GM21526 (cell line): ENCODE results near the gene SERPING1.
A peak's percentile ranks its signal among the peaks of the same experiment; 100 is the strongest.

Experiments
- ATAC-seq: cut with Tn5 transposase; IDR thresholded peaks from one replicate; pipeline ENCODE4 v1.9.1; 2021; ENCODE audit warnings: moderate library complexity; ENCODE audit not compliant: unreplicated experiment, low FRiP score

Gene SERPING1

DNA sequence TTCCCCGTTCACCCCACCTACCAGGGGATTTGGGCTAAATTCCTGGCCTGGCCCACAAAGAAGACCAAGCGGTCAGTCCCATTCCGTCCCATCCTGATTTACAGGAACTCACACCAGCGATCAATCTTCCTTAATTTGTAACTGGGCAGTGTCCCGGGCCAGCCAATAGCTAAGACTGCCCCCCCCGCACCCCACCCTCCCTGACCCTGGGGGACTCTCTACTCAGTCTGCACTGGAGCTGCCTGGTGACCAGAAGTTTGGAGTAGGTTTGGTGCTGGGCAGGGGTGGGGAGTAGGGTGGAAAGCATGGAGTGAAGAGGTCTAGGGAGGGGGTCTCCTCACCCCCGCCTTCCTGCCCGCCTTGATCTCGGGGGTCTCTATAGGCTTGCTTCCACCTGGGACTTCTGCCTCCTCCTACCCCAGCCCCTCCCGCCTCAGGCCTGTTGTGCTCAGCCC is at the start of gene SERPING1:
Gene SERPING1 (plus strand): TSS at position 225 of the 455 bp plus-strand sequence. CDS start 586 bp downstream, outside the sequence.
- no peak for ATAC-seq

DNA sequence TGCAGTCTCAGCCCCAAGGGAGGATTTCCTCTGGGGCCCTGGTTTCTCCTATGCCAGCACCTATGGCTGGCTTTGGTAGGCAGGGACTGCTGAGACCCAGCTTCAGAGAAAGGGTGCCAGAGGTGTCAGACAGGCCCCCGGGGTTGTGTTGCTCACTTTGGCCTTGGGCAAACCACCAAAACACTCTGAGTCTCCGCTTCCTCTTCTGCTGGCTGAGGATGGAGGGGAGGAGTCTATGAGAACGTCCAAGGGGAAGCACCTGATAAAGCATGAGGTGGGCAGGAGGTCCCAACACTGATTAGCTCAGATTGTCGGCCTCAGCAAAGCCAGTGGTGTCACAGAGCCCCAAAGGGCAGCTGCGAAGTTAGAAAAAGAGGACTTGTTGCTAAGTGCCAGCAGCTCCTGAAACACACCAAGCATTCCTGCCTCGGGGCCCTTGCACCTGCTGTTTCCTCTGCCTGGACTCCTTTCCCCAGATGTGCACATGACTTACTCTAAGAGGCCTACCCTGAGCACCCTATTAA is 49.6 kb upstream of the SERPING1 start:
- ATAC-seq: peak; percentile 90

DNA sequence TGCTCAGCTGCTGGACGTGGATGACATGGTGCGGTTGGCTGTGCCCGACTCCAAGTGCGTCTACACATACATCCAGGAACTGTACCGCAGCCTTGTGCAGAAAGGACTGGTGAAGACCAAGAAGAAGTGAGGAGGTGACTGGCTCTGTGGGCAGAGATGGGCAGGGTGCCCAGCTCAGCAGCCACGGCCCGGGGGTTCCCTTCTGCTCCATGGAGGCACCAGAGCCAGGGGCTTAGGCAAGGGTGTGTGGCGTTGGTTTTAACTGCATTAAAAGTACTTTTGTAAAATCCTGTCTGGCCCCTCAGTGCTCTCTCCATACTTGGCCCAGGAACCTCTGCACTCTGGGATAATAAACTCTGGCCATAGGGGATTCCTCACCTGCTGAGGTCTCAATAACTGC is 47.5 kb upstream of the SERPING1 start:
- no peak for ATAC-seq

DNA sequence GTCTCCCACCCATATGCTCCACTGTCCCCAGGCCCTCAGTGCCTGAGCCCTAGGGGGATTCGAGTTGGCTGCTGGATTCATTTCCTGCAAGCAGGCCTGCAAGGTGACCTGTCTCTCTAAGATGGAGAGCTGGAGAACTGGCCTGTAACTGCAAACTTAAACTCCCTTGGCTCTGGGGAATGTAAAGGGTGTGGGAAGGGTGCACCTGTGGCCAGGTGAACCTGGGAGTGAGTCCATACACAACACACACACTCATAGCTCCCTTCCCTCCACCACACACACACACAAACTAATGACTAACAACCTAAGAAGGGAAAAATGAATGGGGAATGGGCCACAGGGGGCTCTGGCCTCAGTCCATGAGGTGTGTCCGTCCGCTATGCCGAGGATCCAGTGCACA is 45.5 kb upstream of the SERPING1 start:
- ATAC-seq: no peak

DNA sequence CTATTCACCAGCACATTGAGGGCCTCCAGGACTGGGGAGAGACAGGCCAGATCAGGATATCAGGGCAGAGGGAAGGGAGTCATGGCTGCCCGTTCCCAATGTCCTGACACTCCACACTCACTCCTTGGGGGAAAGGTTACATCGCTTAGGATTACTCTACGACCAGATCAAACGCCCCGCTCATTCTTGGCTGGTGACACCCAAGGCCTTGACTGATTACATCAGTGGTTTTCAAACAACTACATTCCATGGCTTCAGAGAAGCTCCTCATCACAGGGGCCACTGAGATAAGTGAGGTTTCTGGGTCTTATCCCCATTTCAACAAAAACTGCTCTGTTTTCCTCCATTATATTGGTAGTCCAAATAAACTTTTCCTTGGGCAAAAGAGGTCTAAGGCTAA is 45.0 kb upstream of the SERPING1 start:
- no peak for ATAC-seq

DNA sequence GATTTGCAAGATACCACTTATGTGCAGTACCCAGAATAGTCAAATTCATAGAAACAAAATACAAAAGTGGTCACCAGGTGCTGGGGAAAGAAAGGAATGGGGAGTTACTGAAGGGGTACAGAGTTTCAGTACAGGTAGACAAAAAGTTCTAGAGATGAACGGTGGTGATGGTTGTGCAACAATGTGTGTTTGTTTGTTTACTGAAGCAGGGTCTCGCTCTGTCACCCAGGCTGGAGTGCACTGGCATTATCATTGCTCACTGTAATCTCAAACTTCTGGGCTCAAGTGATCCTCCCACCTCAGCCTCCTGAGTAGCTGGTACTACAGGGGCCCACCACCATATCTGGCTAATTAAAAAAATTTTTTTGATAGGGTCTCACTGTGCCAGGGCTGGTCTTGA is 42.1 kb upstream of the SERPING1 start:
- no peak for ATAC-seq

DNA sequence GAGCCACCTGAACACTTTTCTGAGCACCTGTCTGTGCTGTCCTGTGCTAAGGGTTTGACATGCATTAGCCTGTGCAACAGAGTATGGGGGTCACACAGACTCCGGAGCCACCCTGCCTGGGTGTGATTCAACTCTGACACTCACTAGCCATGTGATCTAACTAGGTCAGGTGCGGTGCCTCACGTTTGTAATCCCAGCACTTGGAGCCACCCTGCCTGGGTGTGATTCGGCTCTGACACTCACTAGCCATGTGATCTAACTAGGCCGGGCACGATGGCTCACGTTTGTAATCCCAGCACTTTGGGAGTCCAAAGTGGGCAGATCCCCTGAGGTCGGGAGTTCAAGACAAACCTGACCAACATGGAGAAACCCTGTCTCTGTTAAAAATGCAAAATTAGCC is 41.4 kb upstream of the SERPING1 start:
- no peak for ATAC-seq

DNA sequence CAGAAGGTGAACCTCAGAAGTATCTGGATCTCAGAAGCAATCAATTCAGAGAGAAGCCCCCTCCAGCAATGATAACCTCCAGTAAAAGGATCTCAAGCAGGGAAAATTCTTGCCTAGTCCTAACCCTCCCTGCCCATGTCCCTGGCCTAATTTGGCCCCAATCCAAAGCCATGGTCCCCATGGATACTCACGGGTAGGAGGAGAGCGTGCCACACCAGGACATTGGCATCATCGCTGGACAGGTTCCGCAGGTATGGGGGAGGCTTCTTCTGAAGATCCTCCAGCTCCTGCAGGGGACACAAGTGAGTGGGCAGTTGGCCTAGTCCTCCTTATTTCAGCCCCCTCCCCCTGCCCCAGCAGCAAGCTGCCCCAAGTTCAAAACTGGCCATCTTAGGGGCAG is 37.3 kb upstream of the SERPING1 start:
- no peak for ATAC-seq

DNA sequence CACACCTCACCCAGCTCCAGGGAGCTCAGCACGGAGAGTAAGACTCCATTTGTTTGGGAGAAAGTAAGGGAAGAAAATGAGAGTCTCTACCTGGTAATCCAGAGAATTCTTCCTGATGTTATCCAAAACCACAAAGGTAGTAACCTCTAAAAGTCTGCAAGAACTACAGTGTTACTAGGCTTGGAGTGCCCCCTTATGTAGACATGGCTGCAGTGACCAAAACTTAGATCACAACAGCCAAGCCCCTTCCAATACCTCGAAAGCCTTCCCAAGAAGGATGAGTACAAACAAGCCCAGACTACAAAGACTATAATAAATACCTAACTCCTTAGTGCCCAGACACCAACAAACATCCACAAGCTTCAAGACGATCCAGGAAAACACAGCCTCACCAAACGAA is 34.9 kb upstream of the SERPING1 start:
- no peak for ATAC-seq

DNA sequence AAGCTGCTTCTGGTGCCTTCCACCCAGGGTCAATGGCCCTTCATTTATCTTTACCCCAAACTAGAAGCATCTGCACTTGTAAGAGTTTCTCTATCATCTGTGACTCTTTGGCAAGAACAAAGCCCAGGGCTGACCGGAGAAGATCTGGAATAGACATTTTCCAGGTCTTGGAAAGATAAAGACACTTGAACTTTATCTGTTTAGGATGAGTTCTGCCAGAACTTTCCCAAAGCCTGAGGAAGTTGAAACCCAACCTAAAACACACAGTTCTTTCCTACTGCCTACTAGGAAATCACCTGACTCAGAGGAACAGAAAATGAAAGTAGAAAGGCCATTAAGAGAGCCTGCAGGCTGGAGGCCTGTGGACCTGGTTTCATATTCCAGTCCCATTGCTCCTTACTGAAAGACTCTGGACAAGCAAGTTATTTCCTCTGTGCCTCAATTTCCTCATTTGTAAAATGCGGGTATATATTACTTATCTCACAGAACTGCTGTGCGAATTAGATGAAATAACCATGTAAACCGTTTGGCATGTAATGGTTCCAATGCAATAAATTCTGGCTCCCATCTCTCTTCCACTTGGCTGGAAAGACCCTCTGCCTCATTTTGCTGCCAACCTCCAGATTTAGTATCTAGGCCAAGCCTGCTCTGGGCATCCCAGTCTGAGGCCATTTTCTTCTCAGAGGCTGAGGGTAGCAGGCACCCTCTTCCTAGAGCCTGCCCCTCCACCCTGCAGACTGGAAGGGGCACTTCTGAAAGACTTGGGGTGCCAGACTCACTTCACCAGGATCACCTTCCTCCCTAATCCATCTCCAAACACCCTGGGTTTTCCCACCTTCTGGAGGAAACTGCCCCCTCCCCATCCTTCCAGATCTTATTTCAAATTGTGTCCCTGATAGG is 31.2 kb upstream of the SERPING1 start:
- peak; percentile 62 for ATAC-seq

DNA sequence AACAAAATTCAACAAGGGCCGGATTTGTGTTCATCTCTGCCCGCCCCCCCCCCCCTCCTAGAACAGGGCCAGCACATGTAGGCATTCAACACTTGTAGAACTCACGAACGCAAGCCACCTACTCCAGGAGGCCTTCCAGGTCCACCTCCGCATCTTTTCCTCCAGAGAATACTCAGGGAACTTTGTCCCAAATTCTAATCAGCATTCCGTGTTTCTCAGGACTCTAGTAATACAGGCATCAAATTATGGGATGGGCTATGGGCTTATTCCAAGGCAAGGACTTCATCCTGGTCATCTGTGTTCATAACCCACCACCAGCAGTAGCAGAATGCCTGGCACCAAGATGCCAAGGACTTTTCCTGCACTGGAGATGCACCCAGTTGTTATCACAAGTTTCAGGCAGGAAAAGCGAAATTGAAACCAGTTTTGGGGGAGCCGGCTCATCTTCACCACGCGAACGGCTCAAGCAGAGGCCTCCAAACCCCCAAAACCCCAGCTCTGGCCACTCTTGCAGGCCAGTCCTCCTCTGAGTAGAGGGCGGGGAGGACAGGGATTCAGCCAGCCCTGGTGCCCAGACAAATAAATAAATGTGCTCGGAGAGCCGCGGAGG is 30.5 kb upstream of the SERPING1 start:
- ATAC-seq: peak; percentile 1

DNA sequence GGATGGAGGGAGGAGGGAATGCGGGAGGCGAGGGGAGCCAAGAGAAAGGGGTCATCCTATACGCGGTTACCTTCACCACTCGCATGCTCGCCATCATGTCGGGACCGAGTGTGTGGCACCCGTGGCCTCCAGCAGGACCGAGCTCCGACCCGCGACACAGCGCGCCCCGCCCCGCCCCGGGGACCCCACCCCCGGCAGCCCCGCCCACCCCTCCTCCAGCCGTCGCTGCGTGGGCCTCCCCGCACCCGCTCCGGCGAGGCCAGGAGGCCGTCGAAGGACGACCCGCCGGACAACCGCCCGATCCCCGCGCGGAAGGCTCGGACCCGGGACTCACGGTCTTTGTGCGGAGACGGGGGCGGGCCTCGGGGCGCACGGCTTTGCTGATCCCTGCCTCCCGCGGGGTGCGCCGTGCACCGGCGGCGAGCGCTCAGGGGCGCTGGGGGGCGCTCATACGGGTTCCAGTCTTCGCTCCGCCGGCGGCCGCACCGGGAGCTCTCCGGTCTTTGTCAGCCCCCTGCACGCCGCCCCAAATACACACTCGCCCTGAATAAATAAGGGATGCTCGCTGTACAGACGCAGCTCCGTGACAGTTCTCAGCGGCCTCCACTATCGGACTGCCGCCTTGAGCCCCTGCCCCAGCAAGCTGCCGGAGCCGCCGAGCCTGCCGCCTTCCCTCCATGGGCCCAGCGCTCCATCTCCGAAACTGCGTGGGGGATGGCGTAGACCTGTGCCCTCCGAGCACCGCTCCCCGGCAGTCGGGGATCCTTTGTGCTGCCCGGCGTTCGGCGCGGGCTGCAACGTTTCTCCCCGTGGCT is 29.8 kb upstream of the SERPING1 start, which contains the start of gene UBE2L6:
Gene UBE2L6 (minus strand): TSS at position 158 of the 815 bp plus-strand sequence. CDS start 61 bp downstream, at position 97.
- ATAC-seq: peak; percentile 50

DNA sequence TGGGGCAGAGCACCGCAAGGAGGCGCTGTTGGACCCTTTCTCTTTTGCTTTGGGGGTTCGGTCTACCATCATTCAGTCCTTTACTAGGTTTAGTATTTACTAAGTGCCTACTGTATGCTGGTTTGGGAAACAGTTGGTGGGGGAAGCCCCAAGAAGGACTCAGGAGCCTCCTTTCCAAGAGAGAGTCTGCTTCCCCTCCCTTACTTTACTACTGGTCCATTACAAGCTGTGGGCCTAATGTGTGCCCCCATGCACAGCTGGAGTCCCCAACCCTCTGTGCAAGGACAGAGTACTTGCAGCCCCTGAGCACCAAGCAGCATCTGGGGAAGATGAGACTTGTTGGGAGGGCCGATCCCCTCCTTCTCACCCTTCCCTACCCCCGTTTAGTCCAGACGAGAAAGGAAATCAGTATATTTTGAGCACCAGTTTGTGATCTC is 29.1 kb upstream of the SERPING1 start:
- peak; percentile 67 for ATAC-seq

DNA sequence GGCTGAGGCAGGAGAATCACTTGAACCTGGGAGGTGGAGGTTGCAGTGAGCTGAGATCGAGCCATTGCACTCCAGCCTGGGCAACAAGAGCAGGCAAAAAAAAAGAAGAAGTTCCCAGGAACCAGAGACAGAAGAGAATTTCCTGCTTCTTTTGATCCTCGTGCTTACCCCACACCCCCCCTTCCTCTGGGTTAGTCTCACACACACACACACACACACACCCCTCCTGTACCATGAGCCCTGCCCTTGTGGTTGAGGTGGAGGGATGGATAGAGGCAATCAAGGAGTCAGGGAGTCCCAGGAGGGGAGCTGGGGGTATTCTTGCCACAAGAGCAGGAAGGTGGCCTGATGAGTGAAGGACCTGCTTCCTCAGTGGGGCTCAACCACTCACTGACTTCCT is 25.9 kb upstream of the SERPING1 start:
- no peak for ATAC-seq

DNA sequence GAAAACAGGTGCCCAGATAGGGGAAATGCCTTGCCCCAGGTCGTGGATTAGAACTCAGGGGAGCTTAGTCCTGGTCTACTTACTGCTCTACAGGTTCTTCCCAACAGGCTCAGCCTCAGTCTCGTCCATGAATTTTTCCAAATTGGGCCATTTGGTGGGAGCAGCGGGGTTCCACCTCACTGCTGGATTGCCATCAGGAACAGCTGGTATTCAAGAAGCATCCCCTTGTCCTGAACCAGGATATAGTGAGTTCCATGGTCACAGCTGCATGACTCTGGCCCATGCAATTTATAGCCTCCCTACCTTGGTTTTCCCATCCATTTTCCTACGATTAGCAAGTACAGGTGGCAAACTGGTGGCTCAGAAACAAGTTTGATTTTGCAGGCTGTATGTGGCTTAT is 23.4 kb upstream of the SERPING1 start:
- no peak for ATAC-seq

DNA sequence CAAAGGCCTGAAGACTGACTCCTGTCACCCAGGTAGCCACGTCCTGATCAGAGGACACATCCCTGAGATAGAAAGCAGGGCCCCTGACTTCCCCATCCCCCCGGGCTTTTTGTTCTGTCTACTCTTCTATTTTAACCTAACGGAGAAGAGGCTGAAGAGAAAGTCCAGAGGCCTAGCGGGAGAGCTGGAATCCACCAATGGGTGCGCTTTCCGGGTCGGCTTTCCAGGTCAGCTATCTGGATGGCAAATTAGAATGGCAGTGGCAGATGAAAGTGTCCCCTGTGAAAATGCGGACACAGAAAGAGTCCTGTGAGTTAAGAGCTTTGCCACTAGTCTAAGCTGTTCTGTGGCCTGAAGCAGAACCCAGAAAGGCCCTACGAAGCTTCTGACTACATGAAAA is 13.1 kb upstream of the SERPING1 start:
- no peak for ATAC-seq

DNA sequence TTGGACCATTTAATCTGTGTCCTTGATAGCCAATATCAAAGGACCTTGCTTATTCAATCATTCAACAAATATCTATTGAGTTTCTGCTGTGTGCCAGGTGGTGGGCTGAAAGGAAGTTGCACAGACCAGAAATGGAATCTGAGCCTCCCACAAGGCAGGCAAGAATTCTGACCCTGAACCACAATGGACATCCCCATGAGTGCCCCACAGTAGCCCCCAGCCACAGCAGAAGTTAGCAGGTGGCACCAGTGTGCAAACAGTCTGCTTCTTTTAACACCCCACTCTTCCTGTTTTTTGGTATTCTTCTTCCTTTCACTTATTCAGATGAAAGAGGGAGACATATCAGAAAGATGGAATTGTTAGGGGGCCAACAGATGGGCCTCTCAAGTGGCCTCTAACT is 12.2 kb upstream of the SERPING1 start:
- ATAC-seq: no peak

DNA sequence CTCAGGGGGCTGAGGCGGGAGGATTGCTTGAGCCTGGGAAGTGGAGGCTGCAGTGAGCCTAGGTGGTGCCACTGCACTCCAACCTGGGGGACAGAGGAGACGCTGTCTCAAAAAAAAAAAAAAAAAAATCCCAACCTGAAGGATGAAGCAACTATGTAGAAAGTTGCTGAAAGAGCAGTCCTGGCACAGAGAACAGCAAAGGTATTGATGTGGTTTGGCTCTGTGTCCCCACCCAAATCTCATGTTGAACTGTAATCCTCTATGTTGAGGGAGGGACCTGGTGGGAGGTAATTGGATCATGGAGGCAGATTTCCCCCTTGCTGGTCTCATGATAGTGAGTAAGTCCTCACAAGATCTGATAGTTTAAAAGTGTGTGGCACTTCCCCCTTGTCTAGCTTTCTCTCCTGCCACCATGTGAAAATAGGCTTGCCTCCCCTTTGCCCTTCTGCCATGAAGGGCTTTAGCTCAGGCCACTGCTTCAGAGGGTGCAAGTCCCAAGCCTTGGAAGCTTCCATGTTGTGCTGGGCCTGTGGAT is 10.7 kb upstream of the SERPING1 start:
- no peak for ATAC-seq

DNA sequence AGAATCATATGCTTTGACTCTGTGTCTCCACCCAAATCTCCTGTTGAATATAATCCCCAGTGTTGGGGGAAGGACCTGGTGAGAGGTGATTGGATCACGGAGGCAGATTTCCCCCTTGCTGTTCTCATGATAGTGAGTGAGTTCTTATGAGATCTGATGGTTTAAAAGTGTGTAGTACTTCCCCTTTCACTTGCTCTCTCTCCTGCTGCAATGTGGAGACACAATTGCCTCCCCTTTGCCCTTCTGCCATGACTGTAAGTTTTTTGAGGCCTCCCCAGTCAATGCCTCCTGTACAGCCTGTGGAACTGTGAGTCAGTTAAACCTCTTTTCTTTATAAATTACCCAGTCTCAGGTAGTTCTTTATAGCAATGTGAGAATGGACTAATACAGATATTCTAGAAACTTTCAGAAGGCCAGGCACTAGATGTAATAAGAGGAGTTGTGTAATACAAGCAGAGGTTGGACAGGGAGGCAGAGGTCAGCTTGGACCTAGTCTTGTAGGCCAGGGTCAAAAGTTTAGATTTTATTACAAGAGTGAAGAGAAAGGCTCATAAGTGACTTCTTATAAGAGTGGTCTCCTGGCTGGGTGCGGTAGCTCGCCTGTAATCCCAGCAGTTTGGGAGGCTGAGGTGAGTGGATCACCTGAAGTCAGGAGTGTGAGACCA is 9.3 kb upstream of the SERPING1 start:
- no peak for ATAC-seq
